Right cardiac atrium (tissue), 5 donors: ENCODE data around the gene NUP88. TPM values are rescaled to one million over a fixed set of nuclear protein-coding genes. Genes with fewer than 3 reads are reported as not detected.

Experiments used
- ATAC-seq, 2 donors: fragments of 200-7000 bp; cut with Tn5 transposase; one replicate each; pipeline versions ENCODE4 v1.8.0 to v1.9.1; 2020; ENCODE audit warnings: moderate library complexity in 2 of 2, mild to moderate bottlenecking in 1 of 2
- DNase-seq, 3 donors: peaks; one replicate each; pipeline ENCODE4 v3.0.0-alpha.2; 2020
- H3K27ac ChIP-seq: one replicate; pipeline ENCODE4 v1.5.1; 2013; ENCODE audit warnings: mild to moderate bottlenecking, low read length, control low read depth, moderate library complexity
- H3K27me3 ChIP-seq: one replicate; pipeline ENCODE4 v1.6.1; 2013; ENCODE audit not compliant: control insufficient read depth, insufficient read depth
- H3K4me1 ChIP-seq: one replicate; pipeline ENCODE4 v1.6.1; 2013; ENCODE audit warnings: low read length; ENCODE audit not compliant: control insufficient read depth, insufficient read depth
- H3K4me3 ChIP-seq: one replicate; pipeline ENCODE4 v1.5.1; 2013; ENCODE audit warnings: low read length, control low read depth
- H3K9me3 ChIP-seq: one replicate; pipeline ENCODE4 v1.6.1; 2013; ENCODE audit warnings: low read length; ENCODE audit not compliant: control insufficient read depth
- WGBS: extraction: QIAGEN DNeasy Blood & Tissue Kit; methylation state at CpG from one replicate; pipeline ENCODE4 v1.1.7; 2013; 5-methylcytosine and 5-hydroxymethylcytosine counted together
- intact Hi-C, 4 donors: fragments of 100-400 bp; cut with DNase I; formaldehyde crosslinking; loops; one replicate each; pipeline versions ENCODE4 v1.11.0 to v1.14.0; 2022 to 2023
- long read RNA-seq, 4 donors: library from polyadenylated mRNA; unstranded; transcript quantifications; one replicate each; pipeline ENCODE4 v2.0.0, GENCODE V29; 2020 to 2021
- polyA plus RNA-seq: library from polyadenylated mRNA; stranded (reverse); fragments of 200-250 nt; gene quantifications from one replicate; pipeline ENCODE4 v1.2.3, GENCODE V29; 2013
- total RNA-seq, 4 donors: library from RNA; stranded (reverse); fragmentation: NEBNext Ultra II Directional; extraction: Animal tissue kit (Norgen Biotek cat#: 25700); gene quantifications; one replicate each; pipeline ENCODE4 v1.2.1, GENCODE V29; 2021
- donor health status: healthy with polysubstance abuse.
- donor health status: DM: no; HTN: yes; CAD: no.
- donor health status: DM: no; HTN: no; CAD: no.
- donor health status: DM: no; HTN: yes; CAD: no; lungs with severe emphysema.
- donor health status: DM: yes; HTN: yes; CAD: no.

Gene NUP88
- total RNA-seq (10 to 100 TPM; 28.5 to 42.1 (median 33.8) TPM), polyA plus RNA-seq (38.5 TPM)
- long read RNA-seq, donor 1, transcript NUP88-207 (17 exons, 2,916 nt): major isoform, 39 of 48 reads
- long read RNA-seq, donor 1, partial matches to known transcripts: 6 of 48 reads
- long read RNA-seq, donor 1, other reads (novel, unspliced or antisense): 3 of 48 reads
- long read RNA-seq, donor 2, transcript NUP88-207 (17 exons, 2,916 nt): major isoform, 19 of 28 reads
- long read RNA-seq, donor 2, partial matches to known transcripts: 3 of 28 reads
- long read RNA-seq, donor 2, other reads (novel, unspliced or antisense): 5 of 28 reads
- long read RNA-seq, donor 3, transcript NUP88-207 (17 exons, 2,916 nt): major isoform, 54 of 94 reads
- long read RNA-seq, donor 3, partial matches to known transcripts: 21 of 94 reads
- long read RNA-seq, donor 3, other reads (novel, unspliced or antisense): 15 of 94 reads
- long read RNA-seq, donor 4, transcript NUP88-207 (17 exons, 2,916 nt): major isoform, 12 of 15 reads
- long read RNA-seq, donor 4, partial matches to known transcripts: 1 of 15 reads
- long read RNA-seq, donor 4, other reads (novel, unspliced or antisense): 1 of 15 reads

- no peaks in the 10 kb centered on the region for H3K9me3 ChIP-seq
- no peaks in the 10 kb centered on the region for H3K27me3 ChIP-seq
- under 1% methylated on average over 49 of the region's 49 CpGs for WGBS
- intact Hi-C loops: no loop called here
- H3K4me1 ChIP-seq: peaks cover 2% of the 10 kb centered on the region
- H3K27ac ChIP-seq: peak within 1 kb of the TSS; percentile 86
- DNase-seq (peak; percentile 97 to 99 (median 98)), ATAC-seq (peak; percentile 99 to 100)
- H3K4me3 ChIP-seq: peak within 1 kb of the TSS; percentile 72
These were observed at the start of gene NUP88 for GRCh38 chr17:5419356-5419958. NUP88 (minus strand) TSS chr17:5419662; CDS start chr17:5419650, 12 bp downstream.

- DNase-seq (no peak), ATAC-seq (peak in 1 of 2 donors; percentile 26)
- H3K27me3 ChIP-seq: no peaks in the 10 kb centered on the region
- WGBS: under 1% methylated on average over 17 of the region's 17 CpGs
- intact Hi-C loops: no loop called here
- no peak overlapping the region for H3K27ac ChIP-seq
- H3K4me1 ChIP-seq: no peaks in the 10 kb centered on the region
- H3K9me3 ChIP-seq: no peaks in the 10 kb centered on the region
- peak overlapping the region; percentile 92 for H3K4me3 ChIP-seq
These were observed 48.6 kb upstream of the NUP88 start for GRCh38 chr17:5468075-5468473.

GRCh38 chr17:5467416-5467815 lies 48.0 kb upstream of the NUP88 start:
- DNase-seq (no peak), ATAC-seq (no peak)
- Histone ChIP-seq H3K27me3 (no peaks in the 10 kb centered on the region), H3K27ac (no peak overlapping the region), H3K4me3 (peak overlapping the region; percentile 92), H3K4me1 (no peaks in the 10 kb centered on the region), H3K9me3 (no peaks in the 10 kb centered on the region)
- intact Hi-C loops: no loop called here
- 5% methylated on average over 8 of the region's 8 CpGs for WGBS

GRCh38 chr17:5466295-5466694 lies 46.8 kb upstream of the NUP88 start:
- H3K9me3 ChIP-seq: no peaks in the 10 kb centered on the region
- 90% methylated on average over 4 of the region's 4 CpGs for WGBS
- ATAC-seq: no peak
- no peaks in the 10 kb centered on the region for H3K4me1 ChIP-seq
- H3K4me3 ChIP-seq: no peak overlapping the region
- no peak overlapping the region for H3K27ac ChIP-seq
- H3K27me3 ChIP-seq: no peaks in the 10 kb centered on the region
- DNase-seq: no peak
- intact Hi-C loops: no loop called here

GRCh38 chr17:5464717-5465507 lies 45.5 kb upstream of the NUP88 start:
- ATAC-seq (no peak), DNase-seq (no peak)
- Histone ChIP-seq H3K4me3 (no peak overlapping the region), H3K9me3 (no peaks in the 10 kb centered on the region), H3K4me1 (no peaks in the 10 kb centered on the region), H3K27ac (no peak overlapping the region), H3K27me3 (no peaks in the 10 kb centered on the region)
- 82% methylated on average over 10 of the region's 10 CpGs for WGBS
- intact Hi-C loops: no loop called here

GRCh38 chr17:5446786-5447185 lies 27.3 kb upstream of the NUP88 start:
- Histone ChIP-seq H3K27ac (no peak overlapping the region), H3K27me3 (no peaks in the 10 kb centered on the region), H3K9me3 (no peaks in the 10 kb centered on the region), H3K4me1 (no peaks in the 10 kb centered on the region), H3K4me3 (no peak overlapping the region)
- ATAC-seq: no peak
- no peak for DNase-seq
- intact Hi-C loops: no loop called here
- 87% methylated on average over 8 of the region's 8 CpGs for WGBS

GRCh38 chr17:5444209-5444608 lies 24.7 kb upstream of the NUP88 start:
- ATAC-seq (no peak), DNase-seq (no peak)
- Histone ChIP-seq H3K9me3 (no peaks in the 10 kb centered on the region), H3K27me3 (no peaks in the 10 kb centered on the region), H3K27ac (no peak overlapping the region), H3K4me3 (no peak overlapping the region), H3K4me1 (no peaks in the 10 kb centered on the region)
- intact Hi-C loops: no loop called here
- whole genome bisulfite sequencing: 92% methylated on average over 22 of the region's 22 CpGs

GRCh38 chr17:5443728-5444127 lies 24.3 kb upstream of the NUP88 start:
- H3K27ac ChIP-seq: no peak overlapping the region
- intact Hi-C loops: no loop called here
- DNase-seq: no peak
- H3K27me3 ChIP-seq: no peaks in the 10 kb centered on the region
- 95% methylated on average over 6 of the region's 6 CpGs for WGBS
- no peaks in the 10 kb centered on the region for H3K9me3 ChIP-seq
- H3K4me1 ChIP-seq: no peaks in the 10 kb centered on the region
- ATAC-seq: no peak
- no peak overlapping the region for H3K4me3 ChIP-seq

- no peak for DNase-seq
- ATAC-seq: no peak
- peak overlapping the region; percentile 53 for H3K27ac ChIP-seq
- H3K9me3 ChIP-seq: no peaks in the 10 kb centered on the region
- no peaks in the 10 kb centered on the region for H3K4me1 ChIP-seq
- H3K27me3 ChIP-seq: no peaks in the 10 kb centered on the region
- H3K4me3 ChIP-seq: peak overlapping the region; percentile 8
- intact Hi-C loops: loop anchor here in 1 of 4 donors (10.0 kb wide), 1 partner anchor 185 kb away; no protein-coding TSS in a partner anchor
- 21% methylated on average over 1 of the region's 1 CpG for WGBS
These were observed 19.9 kb upstream of the NUP88 start for GRCh38 chr17:5439446-5439764.

- WGBS: under 1% methylated on average over 75 of the region's 75 CpGs
- ATAC-seq (peak; percentile 97), DNase-seq (peak; percentile 91 to 97 (median 97))
- Histone ChIP-seq H3K27me3 (no peaks in the 10 kb centered on the region), H3K27ac (peak within 1 kb of the TSS; percentile 63), H3K9me3 (no peaks in the 10 kb centered on the region), H3K4me1 (no peaks in the 10 kb centered on the region), H3K4me3 (peak within 1 kb of the TSS; percentile 87)
- intact Hi-C loops: loop anchor here in 1 of 4 donors (10.0 kb wide), 1 partner anchor 184 kb away; no protein-coding TSS in a partner anchor
These were observed 19.4 kb upstream of the NUP88 start, which contains the start of gene C1QBP for GRCh38 chr17:5438716-5439445. C1QBP (minus strand) TSS chr17:5439155; CDS start chr17:5439073, 82 bp downstream.
